Measurements from ENCODE around the gene URB1.

DNA sequence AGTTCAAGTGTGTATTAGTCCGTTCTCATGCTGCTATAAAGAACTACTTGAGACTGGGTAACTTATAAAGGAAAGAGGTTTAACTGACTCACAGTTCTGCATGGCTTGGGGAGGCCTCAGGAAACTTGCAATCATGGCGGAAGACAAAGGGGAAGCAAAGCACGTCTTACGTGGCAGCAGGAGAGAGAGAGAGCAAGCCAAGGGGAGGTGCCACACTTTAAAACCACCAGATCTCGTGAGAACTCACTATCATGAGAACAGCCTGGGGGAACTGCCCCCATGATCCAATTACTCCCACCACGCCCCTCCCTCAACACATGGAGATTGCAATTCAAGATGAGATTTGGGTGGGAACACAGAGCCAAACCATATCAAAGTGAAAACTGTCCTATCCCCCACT is 109.8 kb downstream of the URB1 start:
- TF ChIP-seq, protein P1, sequence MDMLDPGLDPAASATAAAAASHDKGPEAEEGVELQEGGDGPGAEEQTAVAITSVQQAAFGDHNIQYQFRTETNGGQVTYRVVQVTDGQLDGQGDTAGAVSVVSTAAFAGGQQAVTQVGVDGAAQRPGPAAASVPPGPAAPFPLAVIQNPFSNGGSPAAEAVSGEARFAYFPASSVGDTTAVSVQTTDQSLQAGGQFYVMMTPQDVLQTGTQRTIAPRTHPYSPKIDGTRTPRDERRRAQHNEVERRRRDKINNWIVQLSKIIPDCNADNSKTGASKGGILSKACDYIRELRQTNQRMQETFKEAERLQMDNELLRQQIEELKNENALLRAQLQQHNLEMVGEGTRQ (IDR thresholded peaks at IDR 0.05) = no peak
- TF ChIP-seq HEYL (CRISPR knock-in tag; IDR thresholded peaks at IDR 0.05) (no peak), ZNF302 (CRISPR knock-in tag; IDR thresholded peaks at IDR 0.05) (no peak), ZC3H11A (IDR thresholded peaks at IDR 0.05) (no peak), RCOR1 (IDR thresholded peaks at IDR 0.05; ENCODE audit: low read depth, low read length) (no peak), ESRRA (IDR thresholded peaks at IDR 0.05; ENCODE audit: borderline replicate concordance, low read length) (no peak), CHD4 (IDR thresholded peaks at IDR 0.05; ENCODE audit: borderline replicate concordance) (no peak)
- TF ChIP-seq, protein P2, sequence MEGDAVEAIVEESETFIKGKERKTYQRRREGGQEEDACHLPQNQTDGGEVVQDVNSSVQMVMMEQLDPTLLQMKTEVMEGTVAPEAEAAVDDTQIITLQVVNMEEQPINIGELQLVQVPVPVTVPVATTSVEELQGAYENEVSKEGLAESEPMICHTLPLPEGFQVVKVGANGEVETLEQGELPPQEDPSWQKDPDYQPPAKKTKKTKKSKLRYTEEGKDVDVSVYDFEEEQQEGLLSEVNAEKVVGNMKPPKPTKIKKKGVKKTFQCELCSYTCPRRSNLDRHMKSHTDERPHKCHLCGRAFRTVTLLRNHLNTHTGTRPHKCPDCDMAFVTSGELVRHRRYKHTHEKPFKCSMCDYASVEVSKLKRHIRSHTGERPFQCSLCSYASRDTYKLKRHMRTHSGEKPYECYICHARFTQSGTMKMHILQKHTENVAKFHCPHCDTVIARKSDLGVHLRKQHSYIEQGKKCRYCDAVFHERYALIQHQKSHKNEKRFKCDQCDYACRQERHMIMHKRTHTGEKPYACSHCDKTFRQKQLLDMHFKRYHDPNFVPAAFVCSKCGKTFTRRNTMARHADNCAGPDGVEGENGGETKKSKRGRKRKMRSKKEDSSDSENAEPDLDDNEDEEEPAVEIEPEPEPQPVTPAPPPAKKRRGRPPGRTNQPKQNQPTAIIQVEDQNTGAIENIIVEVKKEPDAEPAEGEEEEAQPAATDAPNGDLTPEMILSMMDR (IDR thresholded peaks at IDR 0.05) = no peak
- TF ChIP-seq, protein P3, sequence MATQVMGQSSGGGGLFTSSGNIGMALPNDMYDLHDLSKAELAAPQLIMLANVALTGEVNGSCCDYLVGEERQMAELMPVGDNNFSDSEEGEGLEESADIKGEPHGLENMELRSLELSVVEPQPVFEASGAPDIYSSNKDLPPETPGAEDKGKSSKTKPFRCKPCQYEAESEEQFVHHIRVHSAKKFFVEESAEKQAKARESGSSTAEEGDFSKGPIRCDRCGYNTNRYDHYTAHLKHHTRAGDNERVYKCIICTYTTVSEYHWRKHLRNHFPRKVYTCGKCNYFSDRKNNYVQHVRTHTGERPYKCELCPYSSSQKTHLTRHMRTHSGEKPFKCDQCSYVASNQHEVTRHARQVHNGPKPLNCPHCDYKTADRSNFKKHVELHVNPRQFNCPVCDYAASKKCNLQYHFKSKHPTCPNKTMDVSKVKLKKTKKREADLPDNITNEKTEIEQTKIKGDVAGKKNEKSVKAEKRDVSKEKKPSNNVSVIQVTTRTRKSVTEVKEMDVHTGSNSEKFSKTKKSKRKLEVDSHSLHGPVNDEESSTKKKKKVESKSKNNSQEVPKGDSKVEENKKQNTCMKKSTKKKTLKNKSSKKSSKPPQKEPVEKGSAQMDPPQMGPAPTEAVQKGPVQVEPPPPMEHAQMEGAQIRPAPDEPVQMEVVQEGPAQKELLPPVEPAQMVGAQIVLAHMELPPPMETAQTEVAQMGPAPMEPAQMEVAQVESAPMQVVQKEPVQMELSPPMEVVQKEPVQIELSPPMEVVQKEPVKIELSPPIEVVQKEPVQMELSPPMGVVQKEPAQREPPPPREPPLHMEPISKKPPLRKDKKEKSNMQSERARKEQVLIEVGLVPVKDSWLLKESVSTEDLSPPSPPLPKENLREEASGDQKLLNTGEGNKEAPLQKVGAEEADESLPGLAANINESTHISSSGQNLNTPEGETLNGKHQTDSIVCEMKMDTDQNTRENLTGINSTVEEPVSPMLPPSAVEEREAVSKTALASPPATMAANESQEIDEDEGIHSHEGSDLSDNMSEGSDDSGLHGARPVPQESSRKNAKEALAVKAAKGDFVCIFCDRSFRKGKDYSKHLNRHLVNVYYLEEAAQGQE (IDR thresholded peaks at IDR 0.05) = no peak

All from A549 (cell line).